Upper lobe of left lung (tissue), 4 donors: ENCODE results near the gene ETNPPL.

Experiments used
- CTCF ChIP-seq, 6 experiments: fragments of 450-650 bp in 4 of 6; fragments of 200-600 bp in 2 of 6; sonication (generic) in 2 of 6; IDR thresholded peaks; one replicate each; pipeline ENCODE4 v1.5.1; 2016 to 2019; ENCODE audit warnings: antibody characterized with exemption in 6 of 6
- POLR2AphosphoS5 ChIP-seq, 2 donors: sonication (generic); formaldehyde crosslinking; IDR thresholded peaks; one replicate each; pipeline ENCODE4 v1.5.1; 2017; ENCODE audit warnings: antibody characterized with exemption in 2 of 2

GRCh38 chr4:108796173-108796572 lies 33.3 kb upstream of the ETNPPL start:
- TF ChIP-seq POLR2AphosphoS5 (IDR thresholded peaks at IDR 0.05) (no peak), CTCF (IDR thresholded peaks at IDR 0.05) (no peak)
